A549 treated with Hydrocortisone at 1 μM for 4 hours (cell line): ENCODE results near the gene DLK2. TPM values are rescaled to one million over a fixed set of nuclear protein-coding genes. Genes with fewer than 3 reads are reported as not detected.

Experiments
- total RNA-seq: library from RNA; stranded (reverse); fragments of 200-300 nt; extraction: Qiagen RNA extraction; gene quantifications from 5 replicates; pipeline ENCODE4 v1.2.3, GENCODE V29; 2022

The DLK2 gene
- 5.6 to 8.1 TPM (median 7.6 TPM) in 5 replicates for total RNA-seq

GRCh38 chr6:43455531-43456428, at the start of gene DLK2:
Gene DLK2, minus strand, starts transcription at chr6:43455548. Its CDS starts 723 bp downstream, at chr6:43454825.

DNA sequence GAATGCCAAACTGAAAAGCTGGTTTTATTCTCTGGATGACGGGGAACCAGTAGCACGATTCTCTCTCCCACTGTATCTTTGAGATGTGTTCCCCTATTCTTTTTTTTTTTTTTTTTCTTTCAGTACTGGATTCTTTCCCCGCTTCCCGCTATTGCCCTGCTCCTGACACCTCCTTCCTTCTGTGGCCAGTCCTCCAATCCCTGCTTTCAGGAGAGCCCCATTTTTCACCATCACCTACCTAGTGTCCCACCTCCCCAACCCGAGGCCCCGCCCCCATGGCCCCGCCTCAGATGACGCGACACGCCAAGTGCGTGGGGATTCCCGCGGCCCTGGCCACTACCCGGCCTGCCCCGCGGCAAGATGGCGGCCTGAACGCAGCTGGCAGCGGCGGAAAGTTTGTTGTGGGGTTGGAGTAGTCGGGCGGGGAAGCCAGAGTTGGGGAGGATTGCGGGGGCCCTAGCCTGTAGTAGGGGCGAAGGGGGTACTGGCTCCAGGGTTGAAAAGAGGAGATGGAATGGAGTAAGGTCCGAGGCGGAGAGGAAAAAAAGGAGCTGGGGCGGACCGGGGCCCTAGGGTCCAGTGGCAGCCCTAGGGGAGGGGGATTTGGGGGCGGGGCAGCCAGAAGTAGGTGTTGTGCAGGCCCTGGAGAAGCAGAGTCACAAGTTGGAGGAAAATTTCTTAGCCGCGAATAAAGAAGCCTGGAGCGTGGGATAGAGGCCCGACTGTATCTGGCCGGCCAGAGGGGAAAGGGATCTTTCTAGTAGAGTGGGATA, 22.1 kb upstream of the DLK2 start, which contains the start of gene TJAP1:
TJAP1 (plus strand) TSS at position 336 of the 773 bp plus-strand sequence. CDS start 21,432 bp downstream, outside the sequence.

GRCh38 chr6:43427406-43428111, 27.8 kb downstream of the DLK2 start, which contains the start of gene ABCC10:
Gene ABCC10, plus strand, starts transcription at chr6:43427541. Its CDS starts 438 bp downstream, at chr6:43427979.

Other genes with a start within 250 kb of the DLK2 start
- gene DNPH1, start 226.1 kb downstream of the DLK2 start, total RNA-seq = 64.3 to 99.4 TPM (median 97.9 TPM) in 5 replicates
- gene TTBK1, start 212.1 kb downstream of the DLK2 start, total RNA-seq = 0.05 to 0.07 TPM (median 0.06 TPM) in 5 replicates
- gene SLC22A7, start 157.3 kb downstream of the DLK2 start, total RNA-seq = not detected in 5 replicates
- 0.31 to 0.45 TPM (median 0.37 TPM) in 4 of 5 replicates, not detected in the other for gene CRIP3, start 146.7 kb downstream of the DLK2 start, total RNA-seq
- 3.6 to 6.7 TPM (median 5.0 TPM) in 5 replicates for gene ZNF318, start 85.9 kb downstream of the DLK2 start, total RNA-seq
- gene ABCC10, start 28.0 kb downstream of the DLK2 start, total RNA-seq = 7.7 to 10.6 TPM (median 9.2 TPM) in 5 replicates
- gene TJAP1, start 22.0 kb upstream of the DLK2 start, total RNA-seq = 17.8 to 19.6 TPM (median 18.8 TPM) in 5 replicates
- gene LRRC73, start 54.8 kb upstream of the DLK2 start, total RNA-seq = 0.71 to 1.4 TPM (median 1.1 TPM) in 5 replicates
- 64.0 to 74.4 TPM (median 71.7 TPM) in 5 replicates for gene YIPF3, start 61.4 kb upstream of the DLK2 start, total RNA-seq
- 44.0 to 54.8 TPM (median 47.0 TPM) in 5 replicates for gene POLR1C, start 61.5 kb upstream of the DLK2 start, total RNA-seq
- 24.5 to 32.5 TPM (median 26.6 TPM) in 5 replicates for gene XPO5, start 120.5 kb upstream of the DLK2 start, total RNA-seq
- 7.6 to 11.6 TPM (median 10.3 TPM) in 5 replicates for gene POLH, start 120.6 kb upstream of the DLK2 start, total RNA-seq
- gene GTPBP2, start 173.7 kb upstream of the DLK2 start, total RNA-seq = 13.9 to 19.2 TPM (median 18.4 TPM) in 5 replicates
- gene MAD2L1BP, start 180.3 kb upstream of the DLK2 start, total RNA-seq = 33.7 to 38.3 TPM (median 36.7 TPM) in 5 replicates
- gene RSPH9, start 189.5 kb upstream of the DLK2 start, total RNA-seq = 0.14 to 0.33 TPM (median 0.17 TPM) in 5 replicates
- 46.1 to 48.8 TPM (median 48.0 TPM) in 5 replicates for gene MRPS18A, start 232.2 kb upstream of the DLK2 start, total RNA-seq